GM18909 (cell line): ENCODE results near the gene ORMDL2.
"Not testable (repeated sequence)": the region's sequence is repeated elsewhere in the genome, so short reads cannot be mapped to it uniquely, and the experiment has no call there.

Source experiments
- ATAC-seq: cut with Tn5 transposase; IDR thresholded peaks from one replicate; pipeline ENCODE4 v1.9.1; 2021; ENCODE audit warnings: mild to moderate bottlenecking; ENCODE audit not compliant: unreplicated experiment, poor library complexity

ORMDL2 gene

GRCh38 chr12:55827806-55828205 lies 10.0 kb downstream of the ORMDL2 start:
- no peak for ATAC-seq

GRCh38 chr12:55828357-55828756 lies 10.5 kb downstream of the ORMDL2 start:
- ATAC-seq = no peak

- ATAC-seq = peak; percentile 28
Observed at GRCh38 chr12:55829967-55830600, 12.2 kb downstream of the ORMDL2 start.

GRCh38 chr12:55830601-55831446 lies 13.0 kb downstream of the ORMDL2 start:
- no peak for ATAC-seq

- ATAC-seq = no peak
Observed at GRCh38 chr12:55831447-55831815, 13.6 kb downstream of the ORMDL2 start.

- no peak for ATAC-seq
Observed at GRCh38 chr12:55833056-55833455, 15.2 kb downstream of the ORMDL2 start.

GRCh38 chr12:55834400-55834799 lies 16.6 kb downstream of the ORMDL2 start:
- not testable (repeated sequence) for ATAC-seq

- ATAC-seq = no peak
Observed at GRCh38 chr12:55838361-55838760, 20.5 kb downstream of the ORMDL2 start.

GRCh38 chr12:55839345-55840140 lies 21.7 kb downstream of the ORMDL2 start:
- no peak for ATAC-seq

- no peak for ATAC-seq
Observed at GRCh38 chr12:55840581-55841351, 22.9 kb downstream of the ORMDL2 start.

- no peak for ATAC-seq
Observed at GRCh38 chr12:55842681-55843429, 25.0 kb downstream of the ORMDL2 start, which contains the start of gene MMP19. TSS of gene MMP19 (minus strand) at chr12:55842936. CDS start at chr12:55842830, 106 bp downstream.

- no peak for ATAC-seq
Observed at GRCh38 chr12:55843431-55843830, 25.6 kb downstream of the ORMDL2 start.

- no peak for ATAC-seq
Observed at GRCh38 chr12:55844961-55845360, 27.1 kb downstream of the ORMDL2 start.

- no peak for ATAC-seq
Observed at GRCh38 chr12:55845361-55845760, 27.5 kb downstream of the ORMDL2 start.

GRCh38 chr12:55845785-55846496 lies 28.1 kb downstream of the ORMDL2 start:
- ATAC-seq = no peak

- ATAC-seq = no peak
Observed at GRCh38 chr12:55847033-55847432, 29.2 kb downstream of the ORMDL2 start.

GRCh38 chr12:55847603-55848291 lies 29.9 kb downstream of the ORMDL2 start:
- no peak for ATAC-seq

- no peak for ATAC-seq
Observed at GRCh38 chr12:55849616-55850343, 31.9 kb downstream of the ORMDL2 start.
